ENCODE measurements around the gene ATXN2. TPM values are rescaled to one million over a fixed set of nuclear protein-coding genes. Genes with fewer than 3 reads are reported as not detected.
"Not testable (repeated sequence)": the region's sequence is repeated elsewhere in the genome, so short reads cannot be mapped to it uniquely, and the experiment has no call there.

The ATXN2 gene
- total and polyA plus RNA-seq, 3 donors from 2014 or later: 61.4 to 165 (median 145) TPM

- no peak for DNase-seq
- intact Hi-C loops (cut with DNase I; ENCODE audit: low total_unique reads): no loop called here
- H3K27ac ChIP-seq: no peak overlapping the region
- no peak for TF ChIP-seq POLR2A (IDR thresholded peaks at IDR 0.05)
- TF ChIP-seq, protein P1, sequence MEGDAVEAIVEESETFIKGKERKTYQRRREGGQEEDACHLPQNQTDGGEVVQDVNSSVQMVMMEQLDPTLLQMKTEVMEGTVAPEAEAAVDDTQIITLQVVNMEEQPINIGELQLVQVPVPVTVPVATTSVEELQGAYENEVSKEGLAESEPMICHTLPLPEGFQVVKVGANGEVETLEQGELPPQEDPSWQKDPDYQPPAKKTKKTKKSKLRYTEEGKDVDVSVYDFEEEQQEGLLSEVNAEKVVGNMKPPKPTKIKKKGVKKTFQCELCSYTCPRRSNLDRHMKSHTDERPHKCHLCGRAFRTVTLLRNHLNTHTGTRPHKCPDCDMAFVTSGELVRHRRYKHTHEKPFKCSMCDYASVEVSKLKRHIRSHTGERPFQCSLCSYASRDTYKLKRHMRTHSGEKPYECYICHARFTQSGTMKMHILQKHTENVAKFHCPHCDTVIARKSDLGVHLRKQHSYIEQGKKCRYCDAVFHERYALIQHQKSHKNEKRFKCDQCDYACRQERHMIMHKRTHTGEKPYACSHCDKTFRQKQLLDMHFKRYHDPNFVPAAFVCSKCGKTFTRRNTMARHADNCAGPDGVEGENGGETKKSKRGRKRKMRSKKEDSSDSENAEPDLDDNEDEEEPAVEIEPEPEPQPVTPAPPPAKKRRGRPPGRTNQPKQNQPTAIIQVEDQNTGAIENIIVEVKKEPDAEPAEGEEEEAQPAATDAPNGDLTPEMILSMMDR (IDR thresholded peaks at IDR 0.05): no peak
- no peaks in the 10 kb centered on the region for H3K9me3 ChIP-seq
- no peaks in the 10 kb centered on the region for H3K27me3 ChIP-seq
- no peak overlapping the region for H3K4me3 ChIP-seq
- 94 to 95% methylated on average over 2 of the region's 2 CpGs for WGBS, 2 donors
- no peaks in the 10 kb centered on the region for H3K36me3 ChIP-seq (ENCODE audit: low read depth, missing control alignments)
- no peaks in the 10 kb centered on the region for H3K4me1 ChIP-seq
These were observed 77.3 kb downstream of the ATXN2 start for GRCh38 chr12:111521801-111522200.

- Histone ChIP-seq H3K9me3 (no peaks in the 10 kb centered on the region), H3K4me3 (no peak overlapping the region), H3K4me1 (no peaks in the 10 kb centered on the region), H3K27ac (no peak overlapping the region), H3K27me3 (no peaks in the 10 kb centered on the region), H3K36me3 (ENCODE audit: low read depth, missing control alignments) (no peaks in the 10 kb centered on the region)
- DNase-seq: no peak
- 80 to 84% methylated on average over 2 of the region's 2 CpGs for WGBS, 2 donors
- no peak for TF ChIP-seq POLR2A (IDR thresholded peaks at IDR 0.05)
- TF ChIP-seq, protein P1 (IDR thresholded peaks at IDR 0.05): no peak
- intact Hi-C loops (cut with DNase I; ENCODE audit: low total_unique reads): no loop called here
These were observed 79.2 kb downstream of the ATXN2 start for GRCh38 chr12:111519937-111520336.

GRCh38 chr12:111519083-111519482, 80.0 kb downstream of the ATXN2 start:
- DNase-seq: no peak
- Histone ChIP-seq H3K4me1 (no peaks in the 10 kb centered on the region), H3K36me3 (ENCODE audit: low read depth, missing control alignments) (no peaks in the 10 kb centered on the region), H3K27ac (no peak overlapping the region), H3K27me3 (no peaks in the 10 kb centered on the region), H3K4me3 (no peak overlapping the region), H3K9me3 (no peaks in the 10 kb centered on the region)
- intact Hi-C loops (cut with DNase I; ENCODE audit: low total_unique reads): no loop called here
- no peak for TF ChIP-seq POLR2A (IDR thresholded peaks at IDR 0.05)
- TF ChIP-seq, protein P1 (IDR thresholded peaks at IDR 0.05): no peak

DNA sequence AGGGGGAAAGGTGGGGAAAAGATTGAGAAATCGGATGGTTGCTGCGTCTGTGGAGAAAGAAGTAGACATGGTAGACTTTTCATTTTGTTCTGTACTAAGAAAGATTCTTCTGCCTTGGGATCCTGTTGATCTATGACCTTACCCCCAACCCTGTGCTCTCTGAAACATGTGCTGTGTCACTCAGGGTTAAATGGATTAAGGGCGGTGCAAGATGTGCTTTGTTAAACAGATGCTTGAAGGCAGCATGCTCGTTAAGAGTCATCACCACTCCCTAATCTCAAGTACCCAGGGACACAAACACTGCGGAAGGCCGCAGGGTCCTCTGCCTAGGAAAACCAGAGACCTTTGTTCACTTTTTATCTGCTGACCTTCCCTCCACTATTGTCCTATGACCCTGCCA, 91.4 kb downstream of the ATXN2 start:
- H3K4me1 ChIP-seq; DNase-seq; H3K4me3 ChIP-seq; H3K9me3 ChIP-seq; H3K27me3 ChIP-seq; H3K27ac ChIP-seq; intact Hi-C loops (cut with DNase I; ENCODE audit: low total_unique reads); H3K36me3 ChIP-seq (ENCODE audit: low read depth, missing control alignments): not testable (repeated sequence)
- 78 to 89% methylated on average over 6 of the region's 6 CpGs for WGBS, 2 donors

- H3K27ac ChIP-seq; H3K4me1 ChIP-seq; intact Hi-C loops (cut with DNase I; ENCODE audit: low total_unique reads); H3K36me3 ChIP-seq (ENCODE audit: low read depth, missing control alignments); DNase-seq; H3K27me3 ChIP-seq; H3K4me3 ChIP-seq; H3K9me3 ChIP-seq: not testable (repeated sequence)
- WGBS, 2 donors: 83 to 96% methylated on average over 12 to 28 of the region's 31 CpGs
These were observed 91.9 kb downstream of the ATXN2 start for GRCh38 chr12:111507258-111507657.

DNA sequence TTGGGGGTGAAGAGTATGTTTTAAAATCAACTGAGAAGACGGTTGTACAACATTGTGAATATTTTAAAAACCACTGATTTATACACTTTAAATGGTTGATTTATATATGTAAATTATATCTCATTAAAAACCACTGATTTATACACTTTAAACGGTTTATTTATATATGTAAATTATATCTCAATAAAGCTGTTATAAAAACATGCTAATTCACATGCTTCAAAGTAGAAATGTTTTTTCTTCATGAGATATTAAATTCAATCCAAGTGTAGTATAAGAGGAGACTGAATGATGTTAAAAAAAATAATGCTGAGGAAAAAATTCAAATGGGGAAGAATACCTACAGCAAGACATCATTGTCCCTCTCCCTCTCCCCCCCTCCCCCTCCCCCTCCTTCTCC, 92.9 kb downstream of the ATXN2 start:
- DNase-seq: no peak
- Histone ChIP-seq H3K27me3 (no peaks in the 10 kb centered on the region), H3K27ac (no peak overlapping the region), H3K4me1 (no peaks in the 10 kb centered on the region), H3K4me3 (no peak overlapping the region), H3K36me3 (ENCODE audit: low read depth, missing control alignments) (no peaks in the 10 kb centered on the region), H3K9me3 (no peaks in the 10 kb centered on the region)
- intact Hi-C loops (cut with DNase I; ENCODE audit: low total_unique reads): no loop called here
- no peak for TF ChIP-seq POLR2A (IDR thresholded peaks at IDR 0.05)
- TF ChIP-seq, protein P1 (IDR thresholded peaks at IDR 0.05): no peak
- 87 to 88% methylated on average over 2 of the region's 2 CpGs for WGBS, 2 donors
